ENCODE measurements around the gene CEMIP. TPM values are rescaled to one million over a fixed set of nuclear protein-coding genes. Genes with fewer than 3 reads are reported as not detected.

Gene CEMIP
- total RNA-seq, 1 donor from 2014 or later = 3.6 TPM

GRCh38 chr15:80890341-80891005 is 111.3 kb downstream of the CEMIP start:
- Histone ChIP-seq H3K27me3 (ENCODE audit: insufficient read depth, low read length) (no peaks in the 10 kb centered on the region), H3K4me2 (ENCODE audit: low read length) (no peak overlapping the region), H3K36me3 (ENCODE audit: insufficient read depth, low read length) (peaks cover 4% of the 10 kb centered on the region), H3K79me2 (ENCODE audit: insufficient read depth, low read length) (no peaks in the 10 kb centered on the region), H3K4me3 (ENCODE audit: insufficient read depth, low read depth, low read length) (no peak overlapping the region), H4K20me1 (ENCODE audit: insufficient read depth, low read length) (no peaks in the 10 kb centered on the region), H3K4me1 (ENCODE audit: insufficient read depth, low read length) (no peaks in the 10 kb centered on the region), H2AFZ (ENCODE audit: low read depth, low read length) (no peak overlapping the region), H3K9ac (ENCODE audit: low read length) (no peak overlapping the region), H3K27ac (ENCODE audit: low read depth, low read length) (no peak overlapping the region), H3K9me3 (ENCODE audit: insufficient read depth, low read depth, low read length) (no peaks in the 10 kb centered on the region)
- Mint-ChIP-seq H3K4me3 (ENCODE audit: unreplicated experiment) (no peak overlapping the region), H3K27me3 (ENCODE audit: low read depth, unreplicated experiment) (peaks cover 11% of the 10 kb centered on the region), H3K9me3 (ENCODE audit: unreplicated experiment) (no peaks in the 10 kb centered on the region), H3K4me1 (ENCODE audit: low read depth, unreplicated experiment) (peaks cover 8% of the 10 kb centered on the region), H3K27ac (ENCODE audit: unreplicated experiment) (no peak overlapping the region), H3K36me3 (ENCODE audit: low read depth, unreplicated experiment) (no peaks in the 10 kb centered on the region)
- no peak for TF ChIP-seq EZH2 (IDR thresholded peaks at IDR 0.05; ENCODE audit: insufficient read depth, low read length)
- TF ChIP-seq, protein P1, sequence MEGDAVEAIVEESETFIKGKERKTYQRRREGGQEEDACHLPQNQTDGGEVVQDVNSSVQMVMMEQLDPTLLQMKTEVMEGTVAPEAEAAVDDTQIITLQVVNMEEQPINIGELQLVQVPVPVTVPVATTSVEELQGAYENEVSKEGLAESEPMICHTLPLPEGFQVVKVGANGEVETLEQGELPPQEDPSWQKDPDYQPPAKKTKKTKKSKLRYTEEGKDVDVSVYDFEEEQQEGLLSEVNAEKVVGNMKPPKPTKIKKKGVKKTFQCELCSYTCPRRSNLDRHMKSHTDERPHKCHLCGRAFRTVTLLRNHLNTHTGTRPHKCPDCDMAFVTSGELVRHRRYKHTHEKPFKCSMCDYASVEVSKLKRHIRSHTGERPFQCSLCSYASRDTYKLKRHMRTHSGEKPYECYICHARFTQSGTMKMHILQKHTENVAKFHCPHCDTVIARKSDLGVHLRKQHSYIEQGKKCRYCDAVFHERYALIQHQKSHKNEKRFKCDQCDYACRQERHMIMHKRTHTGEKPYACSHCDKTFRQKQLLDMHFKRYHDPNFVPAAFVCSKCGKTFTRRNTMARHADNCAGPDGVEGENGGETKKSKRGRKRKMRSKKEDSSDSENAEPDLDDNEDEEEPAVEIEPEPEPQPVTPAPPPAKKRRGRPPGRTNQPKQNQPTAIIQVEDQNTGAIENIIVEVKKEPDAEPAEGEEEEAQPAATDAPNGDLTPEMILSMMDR (IDR thresholded peaks at IDR 0.05; ENCODE audit: insufficient read depth, low read depth, low read length) = no peak
- DNase-seq (ENCODE audit: low read depth) (no peak), FAIRE-seq (no peak)

DNA sequence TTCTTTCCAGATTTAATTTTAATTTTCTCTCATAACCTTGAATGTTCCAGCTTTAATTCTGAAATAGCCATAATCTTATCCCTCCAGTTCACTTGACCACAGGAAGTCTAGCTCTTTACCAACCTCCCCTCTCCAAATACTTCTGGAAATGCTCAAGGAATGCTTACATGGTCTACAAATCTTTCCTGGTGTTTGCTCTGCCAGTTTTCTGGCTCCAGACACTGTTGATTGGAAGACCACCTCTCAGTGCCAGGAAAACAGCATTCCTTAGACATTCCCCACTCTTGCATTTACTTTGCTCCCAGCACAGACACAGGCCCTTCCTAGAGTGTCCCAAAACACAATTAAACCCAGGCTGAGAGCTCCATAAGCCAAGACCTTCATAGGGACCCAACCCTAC is 111.8 kb downstream of the CEMIP start:
- Histone ChIP-seq H3K27me3 (ENCODE audit: insufficient read depth, low read length) (no peaks in the 10 kb centered on the region), H3K4me2 (ENCODE audit: low read length) (no peak overlapping the region), H3K79me2 (ENCODE audit: insufficient read depth, low read length) (no peaks in the 10 kb centered on the region), H3K27ac (ENCODE audit: low read depth, low read length) (no peak overlapping the region), H4K20me1 (ENCODE audit: insufficient read depth, low read length) (no peaks in the 10 kb centered on the region), H3K4me3 (ENCODE audit: insufficient read depth, low read depth, low read length) (no peak overlapping the region), H3K4me1 (ENCODE audit: insufficient read depth, low read length) (no peaks in the 10 kb centered on the region), H2AFZ (ENCODE audit: low read depth, low read length) (no peak overlapping the region), H3K9me3 (ENCODE audit: insufficient read depth, low read depth, low read length) (no peaks in the 10 kb centered on the region), H3K9ac (ENCODE audit: low read length) (no peak overlapping the region), H3K36me3 (ENCODE audit: insufficient read depth, low read length) (peaks cover 4% of the 10 kb centered on the region)
- no peak overlapping the region for H3K27ac Mint-ChIP-seq (ENCODE audit: unreplicated experiment)
- DNase-seq (ENCODE audit: low read depth) (peak; percentile 47), FAIRE-seq (no peak)
- peaks cover 8% of the 10 kb centered on the region for H3K4me1 Mint-ChIP-seq (ENCODE audit: low read depth, unreplicated experiment)
- H3K4me3 Mint-ChIP-seq (ENCODE audit: unreplicated experiment) = no peak overlapping the region
- H3K27me3 Mint-ChIP-seq (ENCODE audit: low read depth, unreplicated experiment) = peaks cover 9% of the 10 kb centered on the region
- no peak for TF ChIP-seq EZH2 (IDR thresholded peaks at IDR 0.05; ENCODE audit: insufficient read depth, low read length)
- TF ChIP-seq, protein P1 (IDR thresholded peaks at IDR 0.05; ENCODE audit: insufficient read depth, low read depth, low read length) = no peak
- H3K9me3 Mint-ChIP-seq (ENCODE audit: unreplicated experiment) = no peaks in the 10 kb centered on the region
- no peaks in the 10 kb centered on the region for H3K36me3 Mint-ChIP-seq (ENCODE audit: low read depth, unreplicated experiment)

DNA sequence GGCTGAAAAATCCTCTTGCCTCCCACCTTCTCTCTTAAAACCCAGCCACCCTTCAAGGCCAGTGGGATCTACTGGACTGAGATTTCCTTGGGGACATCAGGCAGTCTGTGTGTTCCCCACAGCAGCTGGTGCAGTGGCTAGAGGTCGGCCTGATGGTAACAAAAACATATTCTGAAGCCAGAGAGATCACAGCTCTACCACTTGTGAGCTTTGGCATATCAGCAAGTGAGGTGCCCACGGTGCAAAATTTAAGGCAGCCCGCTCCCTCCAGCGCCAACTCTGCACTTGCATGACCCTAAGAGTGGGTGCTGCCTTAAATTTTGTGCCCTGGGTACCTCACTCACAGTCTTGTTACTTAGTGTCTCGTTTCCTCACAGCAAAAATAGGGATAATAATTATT is 113.2 kb downstream of the CEMIP start:
- peaks cover 8% of the 10 kb centered on the region for H3K4me1 Mint-ChIP-seq (ENCODE audit: low read depth, unreplicated experiment)
- H3K36me3 ChIP-seq (ENCODE audit: insufficient read depth, low read length) = peaks cover 4% of the 10 kb centered on the region

More for the DNA sequence above, 113.2 kb downstream of the CEMIP start:
- Mint-ChIP-seq H3K9me3 (ENCODE audit: unreplicated experiment) (no peaks in the 10 kb centered on the region), H3K27me3 (ENCODE audit: low read depth, unreplicated experiment) (peaks cover 5% of the 10 kb centered on the region), H3K4me3 (ENCODE audit: unreplicated experiment) (no peak overlapping the region), H3K36me3 (ENCODE audit: low read depth, unreplicated experiment) (peaks cover 3% of the 10 kb centered on the region), H3K27ac (ENCODE audit: unreplicated experiment) (no peak overlapping the region)
- no peaks in the 10 kb centered on the region for H3K27me3 ChIP-seq (ENCODE audit: insufficient read depth, low read length)
- DNase-seq (ENCODE audit: low read depth) = no peak
- no peak overlapping the region for H3K4me2 ChIP-seq (ENCODE audit: low read length)
- no peak overlapping the region for H2AFZ ChIP-seq (ENCODE audit: low read depth, low read length)
- TF ChIP-seq, protein P1 (IDR thresholded peaks at IDR 0.05; ENCODE audit: insufficient read depth, low read depth, low read length) = no peak
- TF ChIP-seq EZH2 (IDR thresholded peaks at IDR 0.05; ENCODE audit: insufficient read depth, low read length) = no peak
- no peak overlapping the region for H3K27ac ChIP-seq (ENCODE audit: low read depth, low read length)
- no peaks in the 10 kb centered on the region for H4K20me1 ChIP-seq (ENCODE audit: insufficient read depth, low read length)
- no peak overlapping the region for H3K4me3 ChIP-seq (ENCODE audit: insufficient read depth, low read depth, low read length)
- H3K4me1 ChIP-seq (ENCODE audit: insufficient read depth, low read length) = no peaks in the 10 kb centered on the region
- H3K9ac ChIP-seq (ENCODE audit: low read length) = no peak overlapping the region
- H3K79me2 ChIP-seq (ENCODE audit: insufficient read depth, low read length) = no peaks in the 10 kb centered on the region
- FAIRE-seq = no peak
- H3K9me3 ChIP-seq (ENCODE audit: insufficient read depth, low read depth, low read length) = no peaks in the 10 kb centered on the region
